ENCODE measurements around the gene MPP1.

DNA sequence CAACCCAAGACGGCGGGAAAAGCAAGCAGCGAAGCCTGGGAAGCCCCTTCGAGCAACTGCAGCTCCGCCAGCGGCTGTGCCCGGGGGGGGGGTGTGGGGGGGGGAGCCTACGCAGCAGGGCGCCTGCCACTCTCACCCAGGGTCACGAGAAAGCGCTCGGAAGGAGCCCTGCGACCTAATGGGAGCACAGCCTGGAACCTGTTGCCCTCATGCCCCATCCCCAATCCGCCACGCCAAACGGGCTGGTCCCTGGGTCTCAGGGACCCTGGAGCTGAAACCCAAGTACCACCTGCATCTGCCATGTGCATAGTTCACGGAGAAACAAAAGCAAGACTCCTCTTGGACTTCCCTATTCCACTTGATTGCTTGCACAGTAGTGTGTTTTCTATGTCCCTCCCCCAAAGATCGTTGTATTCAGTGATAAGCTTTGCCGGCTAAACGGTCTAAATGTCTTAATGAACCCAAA is 54.0 kb downstream of the MPP1 start:
- TF ChIP-seq, protein P1, sequence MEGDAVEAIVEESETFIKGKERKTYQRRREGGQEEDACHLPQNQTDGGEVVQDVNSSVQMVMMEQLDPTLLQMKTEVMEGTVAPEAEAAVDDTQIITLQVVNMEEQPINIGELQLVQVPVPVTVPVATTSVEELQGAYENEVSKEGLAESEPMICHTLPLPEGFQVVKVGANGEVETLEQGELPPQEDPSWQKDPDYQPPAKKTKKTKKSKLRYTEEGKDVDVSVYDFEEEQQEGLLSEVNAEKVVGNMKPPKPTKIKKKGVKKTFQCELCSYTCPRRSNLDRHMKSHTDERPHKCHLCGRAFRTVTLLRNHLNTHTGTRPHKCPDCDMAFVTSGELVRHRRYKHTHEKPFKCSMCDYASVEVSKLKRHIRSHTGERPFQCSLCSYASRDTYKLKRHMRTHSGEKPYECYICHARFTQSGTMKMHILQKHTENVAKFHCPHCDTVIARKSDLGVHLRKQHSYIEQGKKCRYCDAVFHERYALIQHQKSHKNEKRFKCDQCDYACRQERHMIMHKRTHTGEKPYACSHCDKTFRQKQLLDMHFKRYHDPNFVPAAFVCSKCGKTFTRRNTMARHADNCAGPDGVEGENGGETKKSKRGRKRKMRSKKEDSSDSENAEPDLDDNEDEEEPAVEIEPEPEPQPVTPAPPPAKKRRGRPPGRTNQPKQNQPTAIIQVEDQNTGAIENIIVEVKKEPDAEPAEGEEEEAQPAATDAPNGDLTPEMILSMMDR (IDR thresholded peaks at IDR 0.05; ENCODE audit: low read depth, low read length), result no peak
- TF ChIP-seq EZH2phosphoT487 (IDR thresholded peaks at IDR 0.05; ENCODE audit: low read depth), result no peak
